Keratinocyte (primary cell): Measurements from ENCODE around the gene TMPRSS3. TPM values are rescaled to one million over a fixed set of nuclear protein-coding genes. Genes with fewer than 3 reads are reported as not detected.

ENCODE experiments used
- DNase-seq: peaks from one replicate; pipeline ENCODE4 v3.0.0-alpha.2; 2011; ENCODE audit warnings: low read depth, missing footprints, low spot score
- FAIRE-seq: peaks from 2 replicates; lab custom pipeline; 2011; peaks lifted over from hg19 to GRCh38; lab: Jason Lieb, UNC
- H2AFZ ChIP-seq: 2 replicates; pipeline ENCODE4 v1.6.0; 2012; ENCODE audit warnings: low read length, control low read depth, inconsistent platforms; ENCODE audit not compliant: control insufficient read depth
- H3K27ac ChIP-seq: 2 replicates; pipeline ENCODE4 v1.5.1; 2011; ENCODE audit warnings: low read length; ENCODE audit not compliant: control insufficient read depth, insufficient read depth
- H3K27me3 ChIP-seq: 3 replicates; pipeline ENCODE4 v1.6.0; 2011; ENCODE audit warnings: low read length; ENCODE audit not compliant: control insufficient read depth, insufficient read depth; ENCODE audit errors: extremely low read depth
- H3K36me3 ChIP-seq, 2 experiments: 2 replicates in 1 of 2; 3 replicates in 1 of 2; pipeline ENCODE4 v1.5.1; 2011; ENCODE audit warnings: low read length in 2 of 2, mild to moderate bottlenecking in 1 of 2; ENCODE audit not compliant: control insufficient read depth in 2 of 2, insufficient read depth in 2 of 2; ENCODE audit errors: extremely low read depth in 1 of 2
- H3K4me1 ChIP-seq: 3 replicates; pipeline ENCODE4 v1.5.1; 2011; ENCODE audit warnings: low read length; ENCODE audit not compliant: control insufficient read depth, insufficient read depth; ENCODE audit errors: extremely low read depth
- H3K4me2 ChIP-seq: 3 replicates; pipeline ENCODE4 v1.6.0; 2011; ENCODE audit warnings: low read depth, low read length; ENCODE audit not compliant: control insufficient read depth, insufficient read depth; ENCODE audit errors: extremely low read depth
- H3K4me3 ChIP-seq, 3 experiments: fragments of 200-600 bp in 1 of 3; sonication (generic) in 1 of 3; 2 replicates in 2 of 3; 3 replicates in 1 of 3; pipeline ENCODE4 v1.5.1; 2011 to 2016; ENCODE audit warnings: low read length in 3 of 3, mild to moderate bottlenecking in 3 of 3, control low read depth in 2 of 3, inconsistent platforms in 1 of 3, low read depth in 1 of 3, mixed read lengths in 1 of 3, mixed run types in 1 of 3, moderate library complexity in 1 of 3; ENCODE audit not compliant: control insufficient read depth in 2 of 3, insufficient read depth in 2 of 3; ENCODE audit errors: extremely low read depth in 1 of 3
- H3K79me2 ChIP-seq: 2 replicates; pipeline ENCODE4 v1.6.0; 2012; ENCODE audit warnings: low read length; ENCODE audit not compliant: control insufficient read depth, insufficient read depth
- H3K9ac ChIP-seq: 3 replicates; pipeline ENCODE4 v1.6.0; 2011; ENCODE audit warnings: low read length; ENCODE audit not compliant: control insufficient read depth, insufficient read depth; ENCODE audit errors: extremely low read depth
- H3K9me1 ChIP-seq: 3 replicates; pipeline ENCODE4 v1.6.0; 2011; ENCODE audit warnings: low read length; ENCODE audit not compliant: control insufficient read depth, insufficient read depth; ENCODE audit errors: extremely low read depth
- H3K9me3 ChIP-seq: 2 replicates; pipeline ENCODE4 v1.5.1; 2012; ENCODE audit warnings: low read depth, low read length; ENCODE audit not compliant: control insufficient read depth
- H4K20me1 ChIP-seq: 3 replicates; pipeline ENCODE4 v1.6.0; 2011; ENCODE audit warnings: low read length; ENCODE audit not compliant: control insufficient read depth, insufficient read depth; ENCODE audit errors: extremely low read depth
- EZH2 ChIP-seq: IDR thresholded peaks from one replicate; pipeline ENCODE4 v1.6.1; 2012; ENCODE audit warnings: inconsistent platforms, mild to moderate bottlenecking, low read length, moderate library complexity
- dilution Hi-C: fragments of 300-500 bp; cut with MboI; formaldehyde crosslinking; loops from one replicate; pipeline ENCODE4 v1.7.0; 2020; ENCODE audit warnings: low sequenced_read_pairs; ENCODE audit not compliant: extremely low pct_ligation_motif_present
- polyA plus RNA-seq, 5 experiments: library from polyadenylated mRNA; depleted of rRNA in 3 of 5; stranded (reverse) in 3 of 5; stranded (forward) in 1 of 5; unstranded in 1 of 5; fragments of >200 nt; gene quantifications; 1 replicate in 1 of 5; 2 replicates in 3 of 5; 3 replicates in 1 of 5; pipeline versions ENCODE4 v1.2.1 to v1.2.3, GENCODE V29; 2011 to 2012; ENCODE audit warnings: missing spikeins in 2 of 5, low read depth in 1 of 5, low replicate concordance in 1 of 5
- TF ChIP-seq, protein P1 (sequence below), 3 experiments: IDR thresholded peaks in 1 of 3; conservative IDR thresholded peaks in 1 of 3; optimal IDR thresholded peaks in 1 of 3; 2 replicates in 2 of 3; 3 replicates in 1 of 3; pipeline versions ENCODE3 to v1.5.1; 2011; ENCODE audit warnings: low read length in 3 of 3, mild to moderate bottlenecking in 3 of 3, moderate library complexity in 2 of 3, control low read depth in 1 of 3, inconsistent platforms in 1 of 3; ENCODE audit not compliant: insufficient read depth in 2 of 3; ENCODE audit errors: extremely low read depth in 1 of 3

Gene TMPRSS3
- polyA plus RNA-seq, 1 donor (not counting 4 experiments of a cell fraction or from before 2014, with no cell fraction given) = not detected

DNA sequence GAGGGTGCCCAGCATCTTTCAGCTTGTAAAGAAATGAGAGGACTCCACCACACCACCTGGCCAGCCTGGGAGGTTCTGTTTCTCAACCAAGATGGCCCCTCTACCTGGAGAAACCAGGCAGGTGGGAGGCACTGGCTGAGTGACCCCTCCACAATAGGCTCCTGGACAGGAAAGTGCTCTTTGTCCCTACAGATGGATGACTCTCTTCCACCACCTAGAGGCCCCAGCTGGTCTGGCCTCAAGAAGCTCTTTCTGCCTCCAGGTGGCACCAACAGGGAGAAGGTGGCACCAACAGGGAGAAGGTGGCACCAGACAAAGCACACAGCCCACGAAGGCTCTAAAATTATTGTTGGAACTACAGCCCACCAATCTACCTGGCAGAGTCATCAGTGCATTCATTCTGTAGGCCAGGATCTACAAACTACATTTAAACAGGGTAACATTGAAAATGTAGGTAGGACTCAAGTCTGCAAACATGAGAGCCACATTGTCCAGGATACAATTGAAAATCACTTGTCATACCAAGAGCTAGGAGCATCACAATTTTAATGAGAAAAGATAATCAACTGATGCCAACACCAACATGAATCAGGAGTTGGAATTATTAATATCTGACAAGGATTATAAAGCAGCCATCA lies 14.4 kb downstream of the TMPRSS3 start:
- no peak for TF ChIP-seq EZH2
- TF ChIP-seq, protein P1, sequence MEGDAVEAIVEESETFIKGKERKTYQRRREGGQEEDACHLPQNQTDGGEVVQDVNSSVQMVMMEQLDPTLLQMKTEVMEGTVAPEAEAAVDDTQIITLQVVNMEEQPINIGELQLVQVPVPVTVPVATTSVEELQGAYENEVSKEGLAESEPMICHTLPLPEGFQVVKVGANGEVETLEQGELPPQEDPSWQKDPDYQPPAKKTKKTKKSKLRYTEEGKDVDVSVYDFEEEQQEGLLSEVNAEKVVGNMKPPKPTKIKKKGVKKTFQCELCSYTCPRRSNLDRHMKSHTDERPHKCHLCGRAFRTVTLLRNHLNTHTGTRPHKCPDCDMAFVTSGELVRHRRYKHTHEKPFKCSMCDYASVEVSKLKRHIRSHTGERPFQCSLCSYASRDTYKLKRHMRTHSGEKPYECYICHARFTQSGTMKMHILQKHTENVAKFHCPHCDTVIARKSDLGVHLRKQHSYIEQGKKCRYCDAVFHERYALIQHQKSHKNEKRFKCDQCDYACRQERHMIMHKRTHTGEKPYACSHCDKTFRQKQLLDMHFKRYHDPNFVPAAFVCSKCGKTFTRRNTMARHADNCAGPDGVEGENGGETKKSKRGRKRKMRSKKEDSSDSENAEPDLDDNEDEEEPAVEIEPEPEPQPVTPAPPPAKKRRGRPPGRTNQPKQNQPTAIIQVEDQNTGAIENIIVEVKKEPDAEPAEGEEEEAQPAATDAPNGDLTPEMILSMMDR (optimal IDR thresholded peaks at IDR 0.05 in 1 of 3, IDR thresholded peaks at IDR 0.05 in 1 of 3, conservative IDR thresholded peaks at IDR 0.05 in 1 of 3; ENCODE audit: extremely low read depth in 1 of 3, insufficient read depth in 2 of 3, low read length in 3 of 3) = peak; percentile 77 to 84 (median 81)
- DNase-seq = no peak
- Histone ChIP-seq H3K27ac (no peak overlapping the region), H2AFZ (no peak overlapping the region), H3K36me3 (no peaks in the 10 kb centered on the region), H3K4me1 (no peaks in the 10 kb centered on the region), H3K4me2 (no peak overlapping the region), H3K4me3 (no peak overlapping the region), H3K9me1 (no peaks in the 10 kb centered on the region), H3K27me3 (peaks cover 2% of the 10 kb centered on the region), H4K20me1 (no peaks in the 10 kb centered on the region), H3K79me2 (no peaks in the 10 kb centered on the region), H3K9ac (no peak overlapping the region), H3K9me3 (no peaks in the 10 kb centered on the region)
- no peak for FAIRE-seq
- dilution Hi-C loops = no loop called here

- no peaks in the 10 kb centered on the region for H3K36me3 ChIP-seq
- H2AFZ ChIP-seq = no peak overlapping the region
- H3K4me1 ChIP-seq = no peaks in the 10 kb centered on the region
- no peaks in the 10 kb centered on the region for H3K9me3 ChIP-seq
- no peak overlapping the region for H3K4me2 ChIP-seq
- dilution Hi-C loops = no loop called here
- DNase-seq = no peak
- no peak for FAIRE-seq
- H3K9ac ChIP-seq = no peak overlapping the region
- no peak overlapping the region for H3K4me3 ChIP-seq
- no peaks in the 10 kb centered on the region for H3K79me2 ChIP-seq
- TF ChIP-seq, protein P1 (optimal IDR thresholded peaks at IDR 0.05 in 1 of 3, IDR thresholded peaks at IDR 0.05 in 1 of 3, conservative IDR thresholded peaks at IDR 0.05 in 1 of 3; ENCODE audit: extremely low read depth in 1 of 3, insufficient read depth in 2 of 3, low read length in 3 of 3) = no peak
- no peak for TF ChIP-seq EZH2
- peaks cover 19% of the 10 kb centered on the region for H3K27me3 ChIP-seq
- H4K20me1 ChIP-seq = no peaks in the 10 kb centered on the region
- H3K9me1 ChIP-seq = no peaks in the 10 kb centered on the region
- H3K27ac ChIP-seq = no peak overlapping the region
Measured at GRCh38 chr21:42379426-42380215, 16.2 kb downstream of the TMPRSS3 start.
